HG03066 (cell line): ENCODE measurements around the gene MLLT10.
"Not testable (repeated sequence)": the region's sequence is repeated elsewhere in the genome, so short reads cannot be mapped to it uniquely, and the experiment has no call there.

Source experiments
- ATAC-seq: cut with Tn5 transposase; IDR thresholded peaks from one replicate; pipeline ENCODE4 v1.9.1; 2021; ENCODE audit warnings: low read depth; ENCODE audit not compliant: unreplicated experiment

Gene MLLT10

DNA sequence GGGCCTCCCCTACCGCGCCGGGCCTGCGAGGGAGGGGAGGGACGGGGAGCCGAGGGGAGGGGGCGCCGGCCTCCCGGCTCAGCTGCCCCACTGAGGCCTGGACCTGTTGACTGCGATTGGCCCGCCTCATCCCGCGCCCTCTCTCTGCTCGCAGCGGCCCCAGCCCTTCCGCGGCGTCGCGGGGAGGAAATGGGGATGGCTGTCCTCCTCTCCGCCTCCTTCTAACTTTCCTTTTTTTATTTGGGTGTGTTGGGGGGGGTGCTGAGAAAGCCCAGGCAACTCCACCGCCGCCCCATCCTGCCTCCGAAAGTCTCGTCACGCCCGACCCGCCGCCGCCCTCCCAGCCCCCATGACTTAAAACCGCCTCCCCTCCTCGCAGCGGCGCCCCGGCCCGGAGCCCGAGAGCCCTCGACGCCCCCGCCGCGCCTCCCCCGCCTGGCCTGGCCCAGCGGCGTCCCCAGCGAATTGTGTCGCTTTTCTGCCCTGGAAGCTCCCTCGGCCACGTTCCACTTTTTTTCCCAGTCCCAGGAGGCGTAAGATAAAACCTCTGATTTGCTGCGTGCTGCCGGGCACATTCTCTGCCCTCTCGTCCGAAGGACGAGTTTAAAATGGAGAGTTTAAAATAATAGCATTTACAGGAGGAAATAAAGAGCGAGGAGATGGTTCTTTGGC, 7.7 kb upstream of the MLLT10 start:
- ATAC-seq = peak; percentile 35

DNA sequence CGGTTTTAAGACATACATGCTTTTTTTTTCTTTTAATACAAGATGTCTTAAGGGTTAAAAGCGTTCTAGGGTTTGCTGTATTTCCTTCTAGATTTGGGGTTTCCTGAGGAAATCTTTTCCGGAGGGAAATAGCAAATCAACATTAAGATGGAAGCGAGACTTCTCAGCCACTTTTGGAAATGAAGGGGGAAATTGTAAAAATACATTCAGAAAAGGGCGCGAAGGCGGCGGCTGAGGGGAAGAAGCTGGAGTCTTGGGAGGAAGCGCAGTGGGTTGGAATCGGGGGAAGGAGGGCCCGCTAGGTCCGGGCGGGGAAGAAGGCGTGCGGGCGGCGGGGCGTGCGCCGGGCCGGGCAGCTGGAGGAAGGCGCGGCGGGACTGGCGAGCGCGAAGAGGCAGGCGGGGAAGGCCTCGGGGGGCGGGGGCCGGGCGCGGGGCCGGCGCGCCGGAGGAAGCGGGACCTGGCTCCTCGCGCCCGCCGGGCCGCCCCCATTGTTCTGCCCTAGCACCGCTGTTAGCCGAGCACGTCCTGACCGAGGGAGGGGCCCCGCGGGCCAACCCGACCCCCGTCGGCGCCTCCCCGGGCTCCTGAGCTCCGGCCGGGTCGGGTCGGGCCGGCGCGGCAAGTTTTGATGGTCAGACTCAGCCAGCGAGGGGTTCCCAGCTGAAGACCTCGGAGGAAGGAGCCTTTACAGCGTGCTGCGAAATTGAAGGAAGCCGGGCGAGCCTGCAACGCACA, 7.0 kb upstream of the MLLT10 start:
- ATAC-seq = no peak

DNA sequence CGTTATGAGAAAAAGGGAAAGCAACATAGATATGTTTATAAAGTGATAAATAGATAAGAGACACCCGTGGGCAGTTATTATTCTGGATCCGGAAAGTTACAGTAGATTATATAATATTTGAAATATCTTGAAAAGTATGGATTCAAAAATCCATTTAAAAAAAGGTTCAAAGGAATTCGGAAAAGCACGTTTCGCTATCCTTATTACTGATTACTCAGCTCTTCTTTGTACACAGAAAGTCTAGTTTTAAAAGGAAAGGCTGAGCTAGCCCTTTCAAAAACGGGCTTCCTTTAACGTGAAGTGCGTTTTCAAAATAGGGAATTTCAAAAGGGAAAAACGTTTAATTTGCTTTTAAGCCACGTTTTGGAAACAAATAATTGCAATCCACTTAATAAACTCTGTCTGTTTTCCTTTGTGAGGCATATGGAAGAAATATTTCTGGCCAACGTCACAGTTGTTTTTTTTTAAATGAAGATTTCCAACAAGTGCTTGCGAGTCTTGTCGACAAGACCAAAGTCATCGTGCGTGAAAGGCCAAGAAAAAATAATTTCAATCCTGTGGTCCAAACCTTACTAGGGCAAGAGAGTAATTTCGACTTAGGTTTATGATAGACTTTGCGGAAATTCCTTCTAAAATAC, 6.3 kb upstream of the MLLT10 start:
- ATAC-seq = no peak

DNA sequence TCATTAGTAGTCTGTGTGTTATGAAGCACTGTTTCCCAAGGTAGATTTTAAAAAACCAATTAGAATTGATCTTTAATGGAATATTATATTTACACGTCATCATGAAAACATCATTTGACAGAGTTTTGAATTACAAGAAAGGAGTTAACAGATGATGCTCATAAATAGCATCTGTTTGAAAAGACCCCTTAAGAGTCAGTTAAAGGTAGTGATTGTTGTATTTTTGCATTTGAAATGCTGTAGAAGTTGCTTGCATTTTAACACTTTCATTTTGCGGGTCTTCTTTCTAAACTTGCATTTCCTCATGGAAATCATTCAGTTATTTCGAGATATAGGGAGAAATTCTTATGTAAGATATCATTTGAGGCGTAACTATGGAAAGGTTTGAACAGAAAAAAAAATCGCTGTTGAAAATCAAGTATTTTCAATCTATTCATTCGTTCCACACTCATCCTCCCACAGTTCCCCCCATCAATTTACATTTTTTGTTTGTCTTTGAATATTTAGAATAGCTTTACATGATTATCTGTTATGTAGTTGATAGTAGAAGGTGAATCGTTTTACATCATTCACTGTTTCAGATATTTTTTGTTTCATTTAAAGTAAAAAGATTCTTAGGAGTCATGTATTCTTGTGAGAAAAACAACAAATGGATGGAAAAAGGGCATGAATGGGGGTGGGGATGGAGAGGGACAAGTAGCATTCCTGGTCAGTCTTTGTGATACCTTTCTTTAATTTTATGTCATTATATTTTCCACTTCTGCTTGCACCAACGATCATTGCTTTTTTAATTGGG, 5.6 kb upstream of the MLLT10 start:
- ATAC-seq = no peak

DNA sequence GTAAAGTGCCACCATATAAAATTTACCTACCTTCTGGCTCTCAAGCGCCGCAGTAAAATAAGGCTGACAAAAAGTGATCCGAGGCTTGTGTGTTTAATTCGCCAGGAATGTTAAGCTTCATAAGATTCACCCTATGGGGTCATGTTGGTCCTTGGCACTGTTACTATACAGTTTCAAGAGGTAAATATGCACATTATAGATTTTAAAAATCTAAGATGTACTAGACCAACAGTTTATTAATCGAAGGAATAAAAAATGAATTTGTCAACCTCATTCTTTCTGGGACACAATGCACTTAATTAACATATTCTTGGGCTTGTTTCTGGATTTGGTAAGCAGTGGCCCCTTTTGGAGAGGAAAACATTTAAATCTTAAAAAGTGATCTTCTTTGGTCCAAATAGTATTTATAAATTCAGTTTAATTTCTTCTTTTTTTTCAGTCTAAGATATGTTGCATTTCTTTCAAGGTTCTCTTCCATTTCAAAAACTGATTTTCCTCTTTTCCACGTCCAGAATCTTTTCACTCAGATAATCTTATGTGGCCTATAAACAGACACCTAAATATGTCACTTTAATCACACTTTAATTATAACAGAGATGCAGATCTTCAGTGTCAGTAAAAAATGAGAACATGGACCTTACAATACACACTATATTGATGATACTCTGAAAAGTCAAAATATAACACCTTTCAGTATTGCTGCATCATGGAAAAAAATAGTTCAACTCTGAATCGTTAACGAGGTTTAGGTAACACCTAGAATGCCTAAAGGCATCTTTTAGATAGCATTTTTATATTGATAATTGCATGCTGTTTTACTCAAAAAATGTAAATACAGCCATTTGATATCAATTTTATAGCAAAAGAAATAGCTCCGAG, 4.8 kb upstream of the MLLT10 start:
- no peak for ATAC-seq

DNA sequence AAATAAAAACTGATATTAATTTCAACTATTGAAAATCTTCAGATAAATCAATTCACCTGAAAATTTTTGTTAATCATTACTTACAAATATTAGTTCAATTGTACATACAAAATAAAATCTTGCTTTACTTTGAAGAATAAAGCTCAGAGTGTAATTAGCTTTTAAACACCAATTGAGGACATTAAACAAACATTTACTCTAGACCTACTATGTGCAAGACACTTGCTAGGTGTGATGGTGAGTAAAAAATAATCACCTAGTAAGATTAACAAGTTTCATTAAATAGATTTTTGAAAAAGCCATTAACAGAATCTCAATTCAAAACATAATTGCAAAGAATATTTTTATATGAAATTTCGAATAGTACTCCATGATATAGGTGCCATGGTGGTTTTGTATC, 3.9 kb upstream of the MLLT10 start:
- no peak for ATAC-seq

DNA sequence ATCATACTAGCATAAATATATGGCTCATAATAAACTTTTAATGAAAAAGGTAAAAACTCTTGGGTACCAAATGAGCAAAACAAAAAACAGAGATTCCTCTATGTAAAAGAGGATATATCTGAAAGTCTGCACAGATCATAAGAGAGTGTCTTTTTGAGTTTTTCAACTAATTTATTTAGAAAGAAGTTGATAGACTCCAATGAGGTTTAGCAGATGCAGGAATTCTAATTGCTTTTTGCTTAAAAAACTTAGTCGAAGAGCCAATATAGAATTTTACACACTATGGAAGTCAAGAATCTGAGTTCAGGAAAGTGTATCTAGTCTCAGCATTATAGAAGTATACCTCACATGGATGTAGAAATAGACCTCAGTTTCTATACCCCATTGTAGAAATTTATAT, 3.4 kb upstream of the MLLT10 start:
- ATAC-seq = no peak

DNA sequence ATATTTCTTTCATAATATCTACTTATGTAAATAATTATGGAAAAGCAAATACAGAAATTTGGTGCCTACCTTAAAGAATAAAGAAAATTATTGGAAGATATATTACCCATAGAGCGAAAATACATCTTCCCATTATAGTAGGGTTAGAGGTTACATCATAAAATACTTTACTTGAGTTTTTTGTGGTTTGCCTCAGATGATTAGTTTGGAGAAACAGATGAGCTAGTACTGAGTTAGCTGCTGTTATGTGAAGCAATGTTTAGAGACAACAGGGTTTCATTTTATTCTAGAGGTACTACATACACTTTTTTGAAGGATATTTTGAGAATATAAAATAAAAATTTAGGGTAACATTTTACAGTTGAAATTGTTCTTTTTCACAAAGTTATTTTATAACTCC, 2.9 kb upstream of the MLLT10 start:
- ATAC-seq = no peak

DNA sequence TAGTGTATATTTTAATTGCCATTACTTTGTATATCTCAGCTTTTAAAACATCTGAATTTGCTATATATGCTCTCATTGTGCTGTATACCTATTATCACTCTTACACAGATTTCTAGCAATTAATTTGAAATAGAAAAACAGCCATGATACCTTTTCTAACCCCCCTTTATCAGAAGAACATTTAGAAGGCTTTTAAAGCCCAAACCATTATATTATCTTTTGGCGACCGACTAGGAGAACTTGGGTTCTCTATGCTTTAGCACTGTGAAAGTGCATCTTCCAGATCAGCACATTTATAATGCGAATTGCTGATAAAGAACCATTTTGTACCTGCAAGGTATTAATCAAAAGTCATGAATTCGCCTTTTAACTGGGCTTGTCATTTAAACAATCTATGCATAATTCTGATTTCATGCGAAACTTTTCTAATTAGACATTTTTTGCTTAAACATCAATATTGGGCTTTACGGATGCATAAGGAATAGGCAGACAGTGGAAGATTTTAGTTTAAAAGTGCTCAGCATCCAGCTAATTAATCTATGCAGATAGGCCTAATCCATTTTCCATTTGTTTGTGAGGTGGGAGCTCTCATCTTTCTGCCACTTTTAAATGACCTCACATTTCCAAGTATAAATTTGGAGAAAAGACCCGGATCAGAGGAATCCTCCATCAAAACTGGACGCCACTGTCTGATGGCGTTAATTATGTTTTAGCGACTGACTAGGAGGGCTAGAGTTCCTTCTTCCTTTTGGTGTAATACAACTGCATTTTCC, 1.2 kb upstream of the MLLT10 start:
- ATAC-seq = no peak

DNA sequence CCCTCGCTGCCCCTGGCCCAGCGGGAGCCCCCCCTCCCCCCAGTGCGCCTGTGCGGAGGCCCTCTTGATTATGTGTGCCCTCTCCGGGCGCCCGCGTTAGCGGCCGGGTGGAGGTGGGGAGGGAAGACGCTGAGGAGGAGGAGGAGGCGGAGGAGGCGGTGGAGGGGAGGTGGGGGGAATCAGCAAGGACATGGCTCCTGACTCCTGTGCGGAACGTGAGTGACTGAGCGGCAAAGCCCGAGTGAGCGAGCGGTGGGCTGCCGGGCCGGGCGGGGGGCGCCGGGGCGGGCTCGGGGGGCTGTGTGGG, 201 bp downstream of the MLLT10 start:
- ATAC-seq = no peak

DNA sequence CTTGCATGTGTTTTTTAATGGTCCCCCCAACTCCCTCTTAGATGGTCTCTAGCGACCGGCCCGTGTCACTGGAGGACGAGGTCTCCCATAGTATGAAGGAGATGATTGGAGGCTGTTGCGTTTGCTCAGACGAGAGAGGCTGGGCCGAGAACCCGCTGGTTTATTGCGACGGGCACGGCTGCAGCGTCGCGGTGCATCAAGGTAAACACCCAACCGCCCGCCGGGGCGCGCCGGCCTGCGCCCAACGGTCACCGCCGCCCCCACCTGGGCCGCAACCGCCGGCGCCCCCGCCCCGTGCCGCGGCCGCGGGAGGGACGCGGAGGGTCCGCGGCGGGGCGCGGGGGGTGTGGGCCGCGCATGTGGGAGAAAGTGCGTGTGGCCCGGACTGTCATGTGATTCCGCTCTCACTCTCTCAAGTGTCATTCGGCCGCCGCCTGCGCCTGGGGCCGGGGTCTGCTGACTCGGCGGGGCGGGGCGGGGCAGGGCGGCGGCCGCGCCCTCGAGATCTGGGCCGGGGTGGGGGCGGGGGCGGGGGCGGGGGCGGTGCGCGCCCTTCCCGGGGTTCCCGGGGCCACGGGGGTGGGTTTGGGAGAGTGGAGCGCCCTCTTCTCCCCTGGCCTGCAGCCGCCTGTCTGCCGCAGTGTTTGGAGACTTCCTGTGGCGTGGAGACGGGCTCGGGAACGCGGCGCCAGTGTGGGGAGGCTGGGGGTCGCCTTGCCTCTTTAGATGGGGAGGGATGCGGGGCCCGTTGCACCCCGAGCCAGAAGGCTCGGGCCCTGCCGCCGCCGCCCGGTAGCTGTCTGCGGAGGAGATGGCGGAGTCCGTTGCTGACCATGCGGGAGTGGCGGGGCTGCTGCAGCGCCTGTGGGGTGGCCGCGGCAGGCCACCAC, 817 bp downstream of the MLLT10 start:
- ATAC-seq = no peak

DNA sequence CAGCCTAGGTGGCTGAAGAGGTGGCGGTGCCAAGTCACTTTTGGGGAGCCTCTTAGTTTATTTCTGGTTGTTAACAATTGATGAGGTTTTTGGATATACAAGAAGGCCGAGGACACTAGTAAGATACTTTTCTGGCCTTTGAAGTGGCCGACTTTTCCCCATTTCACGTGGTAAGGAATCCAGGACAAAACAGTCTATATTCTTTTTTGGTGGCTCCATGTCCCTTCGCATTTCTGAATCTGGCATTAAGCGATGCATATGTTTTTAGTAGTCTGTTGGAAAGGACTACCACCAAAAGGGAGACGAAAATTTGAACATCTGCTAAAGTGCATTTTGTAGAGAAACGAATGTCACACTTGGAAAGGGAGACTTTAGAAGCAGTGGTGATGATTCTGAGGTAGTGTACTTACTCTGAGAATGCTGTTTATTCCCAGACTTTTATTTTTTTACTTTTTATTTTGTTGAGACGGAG, 1.5 kb downstream of the MLLT10 start:
- no peak for ATAC-seq

DNA sequence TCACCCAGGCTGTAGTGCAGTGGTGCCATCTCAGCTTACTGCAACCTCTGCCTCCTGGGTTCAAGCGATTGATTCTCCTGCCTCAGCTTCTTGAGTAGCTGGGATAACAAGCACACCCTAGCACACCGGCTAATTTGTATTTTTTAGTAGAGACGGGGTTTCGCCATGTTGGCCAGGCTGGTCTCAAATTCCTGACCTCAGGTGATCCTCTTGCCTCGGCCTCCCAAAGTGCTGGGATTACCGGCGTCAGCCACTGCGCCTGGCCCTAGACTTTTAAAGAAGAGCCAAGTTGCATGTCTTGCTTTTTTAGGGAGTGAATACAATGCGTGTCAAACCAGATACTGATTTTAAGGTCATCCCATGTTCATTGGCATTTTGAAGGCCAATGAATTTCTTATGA, 1.9 kb downstream of the MLLT10 start:
- ATAC-seq = not testable (repeated sequence)

DNA sequence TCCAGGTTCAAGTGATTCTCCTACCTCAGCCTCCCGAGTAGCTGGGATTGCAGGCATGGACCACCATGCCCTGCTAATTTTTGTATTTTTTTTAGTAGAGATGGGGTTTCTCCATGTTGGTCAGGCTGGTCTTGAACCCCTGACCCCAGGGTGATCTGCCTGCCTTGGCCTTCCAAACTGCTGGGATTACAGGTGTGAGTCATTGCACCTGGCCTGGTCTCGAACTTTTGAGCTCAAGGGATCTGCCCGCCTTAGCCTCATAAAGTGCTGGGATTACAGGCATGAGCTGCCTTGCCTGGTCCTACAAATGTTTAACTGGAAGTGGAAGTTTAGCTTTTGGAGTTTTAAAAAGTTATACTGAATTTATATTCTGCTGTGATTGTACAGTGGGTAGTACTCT, 2.8 kb downstream of the MLLT10 start:
- ATAC-seq = no peak

DNA sequence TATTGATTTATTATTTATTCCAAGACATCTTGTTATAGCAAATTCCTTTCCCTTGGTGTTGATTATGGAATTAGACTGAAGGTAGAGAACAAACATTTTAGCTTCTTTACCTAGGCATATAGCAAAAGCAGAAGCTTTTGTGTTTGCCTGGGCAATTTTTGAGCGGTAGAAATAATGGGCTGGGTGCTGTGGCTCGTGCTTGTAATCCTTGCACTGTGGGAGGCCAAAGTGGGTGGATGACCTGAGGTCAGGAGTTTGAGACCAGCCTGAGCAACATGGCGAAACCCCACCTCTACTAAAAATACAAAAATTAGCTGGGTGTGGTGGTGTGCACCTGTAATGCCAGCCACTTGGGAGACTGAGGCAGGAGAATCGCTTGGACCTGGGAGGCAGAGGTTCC, 6.7 kb downstream of the MLLT10 start:
- not testable (repeated sequence) for ATAC-seq

DNA sequence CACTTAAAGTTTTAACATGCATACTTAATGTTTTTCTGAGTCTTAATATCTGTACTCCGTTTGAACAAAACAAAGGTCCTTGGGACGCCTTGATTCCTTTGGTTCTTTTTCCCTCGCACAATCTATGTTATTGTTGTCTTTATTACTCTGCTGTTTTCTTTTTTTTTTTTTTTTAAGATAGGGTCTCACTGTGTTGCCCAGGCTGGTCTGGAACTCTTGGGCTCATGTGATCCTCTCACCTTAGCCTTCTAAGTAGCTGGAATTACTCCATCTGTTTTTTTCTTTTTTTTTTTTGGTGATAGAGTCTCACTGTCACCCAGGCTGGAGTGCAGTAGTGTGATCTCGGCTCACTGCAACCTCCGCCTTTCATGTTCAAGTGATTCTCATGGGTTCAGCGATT, 13.2 kb downstream of the MLLT10 start:
- no peak for ATAC-seq

DNA sequence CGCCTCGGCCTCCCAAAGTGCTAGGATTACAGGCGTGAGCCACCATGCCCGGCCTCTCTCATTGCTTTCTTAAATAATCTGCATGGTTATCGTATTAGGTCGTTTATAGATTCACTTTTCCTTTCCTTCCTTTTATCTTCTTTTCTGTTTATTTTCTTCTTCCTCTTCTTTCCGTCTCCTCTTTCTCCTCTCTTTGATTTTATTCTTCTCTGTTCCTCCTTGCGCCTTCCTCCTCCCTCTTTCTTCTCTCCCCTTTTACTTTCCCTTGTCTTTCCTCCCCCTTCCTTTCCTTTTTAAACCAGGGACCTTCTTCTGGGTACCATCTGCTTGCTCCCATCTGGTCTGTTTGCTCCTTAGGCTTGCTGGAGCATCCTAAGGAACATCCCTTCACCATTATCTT, 18.6 kb downstream of the MLLT10 start:
- no peak for ATAC-seq

DNA sequence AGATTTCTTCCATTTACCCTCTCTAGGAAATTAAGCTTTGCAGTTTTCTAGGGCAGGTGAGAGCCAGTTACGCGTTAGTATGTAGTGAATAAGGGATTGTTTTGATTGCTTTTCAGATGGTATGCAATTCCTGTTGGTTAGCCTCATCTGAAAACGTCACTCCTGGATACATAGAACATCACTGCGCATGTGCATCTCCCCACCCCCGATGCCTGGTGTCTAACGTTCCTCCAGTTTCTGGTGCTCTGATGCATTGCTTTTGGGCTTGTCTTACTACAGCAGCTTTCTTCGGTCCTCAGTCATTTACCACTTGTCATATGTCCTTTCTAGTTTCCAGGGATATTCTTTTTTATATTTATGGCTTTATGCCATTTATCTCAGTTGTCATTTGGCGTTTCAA, 22.5 kb downstream of the MLLT10 start:
- no peak for ATAC-seq

DNA sequence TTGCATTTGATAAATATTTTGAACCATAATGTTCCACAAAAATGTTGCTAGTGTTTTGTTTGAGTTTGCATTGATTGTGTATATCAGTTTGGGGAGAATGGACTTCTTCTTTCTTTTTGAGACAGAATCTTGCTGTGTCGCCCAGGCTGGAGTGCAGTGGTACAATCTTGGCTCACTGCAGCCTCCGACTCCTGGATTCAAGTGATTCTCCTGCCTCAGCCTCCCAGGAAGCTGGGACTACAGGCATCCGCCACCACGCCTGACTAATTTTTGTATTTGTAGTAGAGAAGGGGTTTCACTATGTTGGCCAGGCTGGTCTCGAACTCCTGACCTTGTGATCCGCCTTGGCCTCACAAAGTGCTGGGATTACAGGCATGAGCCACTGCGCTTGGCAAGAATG, 25.0 kb downstream of the MLLT10 start:
- not testable (repeated sequence) for ATAC-seq
